Progenitor cell of endocrine pancreas (in vitro differentiated cells): Measurements from ENCODE around the gene MCM9. TPM values are rescaled to one million over a fixed set of nuclear protein-coding genes. Genes with fewer than 3 reads are reported as not detected.

Source experiments
- DNase-seq: peaks from one replicate; pipeline ENCODE4 v3.0.0; 2021; ENCODE audit warnings: low spot score; ENCODE audit not compliant: unreplicated experiment
- H3K27ac Mint-ChIP-seq: 2 replicates; pipeline ENCODE4 v1.8.0; 2021; ENCODE audit warnings: mild to moderate bottlenecking, moderate library complexity, mixed read lengths
- H3K27me3 Mint-ChIP-seq: 2 replicates; pipeline ENCODE4 v1.8.0; 2021; ENCODE audit warnings: mixed read lengths
- H3K36me3 Mint-ChIP-seq: 2 replicates; pipeline ENCODE4 v1.8.0; 2022; ENCODE audit warnings: mixed read lengths; ENCODE audit not compliant: insufficient read depth
- H3K4me1 Mint-ChIP-seq: 2 replicates; pipeline ENCODE4 v1.8.0; 2021; ENCODE audit warnings: low read depth, mixed read lengths
- H3K4me3 Mint-ChIP-seq: 2 replicates; pipeline ENCODE4 v1.8.0; 2021; ENCODE audit warnings: low read depth, mild to moderate bottlenecking, moderate library complexity, mixed read lengths
- H3K9me3 Mint-ChIP-seq: 2 replicates; pipeline ENCODE4 v1.8.0; 2021; ENCODE audit warnings: low read depth, mixed read lengths
- total RNA-seq: library from RNA; stranded (reverse); gene quantifications from 2 replicates; pipeline ENCODE4 v1.2.1, GENCODE V29; 2021
- TF ChIP-seq, protein P1 (sequence below): fragments of 200-600 bp; sonication (generic); IDR thresholded peaks from one replicate; pipeline ENCODE4 v1.5.0; 2021; ENCODE audit warnings: antibody characterized with exemption, mild to moderate bottlenecking; ENCODE audit not compliant: unreplicated experiment

The MCM9 gene
- total RNA-seq, 1 donor from 2014 or later: 24.7 TPM

DNA sequence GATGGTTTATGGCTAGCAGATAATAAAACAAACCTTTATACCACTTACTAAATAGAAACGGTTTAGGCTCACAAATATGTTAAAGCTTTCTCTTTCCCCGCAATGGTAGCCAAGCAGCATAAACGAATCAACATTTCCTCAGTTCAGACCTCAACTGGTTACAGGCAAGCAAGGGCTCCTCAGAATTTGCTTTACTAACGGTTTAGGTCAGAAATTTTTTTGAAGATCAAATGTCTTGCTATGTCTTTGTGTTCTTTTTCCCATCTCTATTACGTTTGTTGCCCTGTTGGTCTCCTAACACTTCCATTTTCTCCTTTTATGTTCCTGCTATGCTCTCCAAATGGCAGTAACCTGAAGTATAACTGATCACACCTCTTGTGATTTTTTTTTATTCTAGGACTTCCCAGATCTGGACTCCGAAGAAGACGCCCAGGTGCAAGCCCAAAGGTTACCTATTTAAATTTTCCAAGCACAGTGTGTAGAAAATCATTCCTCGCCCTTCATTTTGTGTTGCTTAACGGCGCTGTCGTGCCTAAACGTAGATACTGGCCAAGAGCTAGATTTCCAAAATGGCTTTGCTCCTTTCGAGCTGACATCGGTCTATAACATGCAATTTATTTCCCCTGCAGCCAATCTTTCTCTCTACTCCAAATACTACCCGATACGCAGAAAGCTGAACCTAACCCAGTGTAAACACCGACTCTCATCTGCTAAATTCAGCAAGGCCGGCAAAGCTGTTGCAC, 41.7 kb downstream of the MCM9 start:
- Mint-ChIP-seq H3K9me3 (no peaks in the 10 kb centered on the region), H3K36me3 (peaks cover 7% of the 10 kb centered on the region), H3K4me1 (peaks cover 26% of the 10 kb centered on the region), H3K27me3 (no peaks in the 10 kb centered on the region), H3K27ac (peak overlapping the region; percentile 97), H3K4me3 (peak overlapping the region; percentile 87)
- TF ChIP-seq, protein P1, sequence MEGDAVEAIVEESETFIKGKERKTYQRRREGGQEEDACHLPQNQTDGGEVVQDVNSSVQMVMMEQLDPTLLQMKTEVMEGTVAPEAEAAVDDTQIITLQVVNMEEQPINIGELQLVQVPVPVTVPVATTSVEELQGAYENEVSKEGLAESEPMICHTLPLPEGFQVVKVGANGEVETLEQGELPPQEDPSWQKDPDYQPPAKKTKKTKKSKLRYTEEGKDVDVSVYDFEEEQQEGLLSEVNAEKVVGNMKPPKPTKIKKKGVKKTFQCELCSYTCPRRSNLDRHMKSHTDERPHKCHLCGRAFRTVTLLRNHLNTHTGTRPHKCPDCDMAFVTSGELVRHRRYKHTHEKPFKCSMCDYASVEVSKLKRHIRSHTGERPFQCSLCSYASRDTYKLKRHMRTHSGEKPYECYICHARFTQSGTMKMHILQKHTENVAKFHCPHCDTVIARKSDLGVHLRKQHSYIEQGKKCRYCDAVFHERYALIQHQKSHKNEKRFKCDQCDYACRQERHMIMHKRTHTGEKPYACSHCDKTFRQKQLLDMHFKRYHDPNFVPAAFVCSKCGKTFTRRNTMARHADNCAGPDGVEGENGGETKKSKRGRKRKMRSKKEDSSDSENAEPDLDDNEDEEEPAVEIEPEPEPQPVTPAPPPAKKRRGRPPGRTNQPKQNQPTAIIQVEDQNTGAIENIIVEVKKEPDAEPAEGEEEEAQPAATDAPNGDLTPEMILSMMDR: no peak
- no peak for DNase-seq

- no peak for DNase-seq
- Mint-ChIP-seq H3K4me1 (peaks cover 21% of the 10 kb centered on the region), H3K27me3 (no peaks in the 10 kb centered on the region), H3K36me3 (peaks cover 4% of the 10 kb centered on the region), H3K9me3 (no peaks in the 10 kb centered on the region), H3K27ac (peak overlapping the region; percentile 97), H3K4me3 (peak overlapping the region; percentile 87)
- TF ChIP-seq, protein P1: no peak
These were observed 42.5 kb downstream of the MCM9 start for GRCh38 chr6:118892355-118892991.

GRCh38 chr6:118890997-118891790, 43.8 kb downstream of the MCM9 start:
- H3K27ac Mint-ChIP-seq: no peak overlapping the region
- TF ChIP-seq, protein P1: no peak
- H3K27me3 Mint-ChIP-seq: no peaks in the 10 kb centered on the region
- no peak overlapping the region for H3K4me3 Mint-ChIP-seq
- H3K36me3 Mint-ChIP-seq: peaks cover 4% of the 10 kb centered on the region
- DNase-seq: no peak
- H3K4me1 Mint-ChIP-seq: peaks cover 18% of the 10 kb centered on the region
- H3K9me3 Mint-ChIP-seq: no peaks in the 10 kb centered on the region

DNA sequence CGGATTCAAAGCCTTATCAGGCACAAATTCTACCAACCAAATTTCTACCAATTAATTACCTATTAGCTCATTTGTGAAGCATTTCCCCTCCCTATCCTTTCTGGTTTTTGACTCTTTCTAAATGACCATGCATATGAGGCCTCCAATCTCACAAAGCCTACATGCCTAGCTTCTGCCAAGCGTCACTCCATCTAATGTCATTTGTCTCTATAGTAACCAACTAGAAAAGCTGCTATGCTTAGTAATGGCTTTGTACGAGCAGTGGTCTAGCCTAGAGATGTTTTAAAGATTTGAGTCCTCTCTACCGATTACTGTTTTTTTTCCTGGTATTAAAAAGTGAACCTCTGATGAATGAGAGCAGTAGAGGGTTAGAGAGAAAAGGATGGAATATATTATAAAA, 45.8 kb downstream of the MCM9 start:
- Mint-ChIP-seq H3K4me1 (peaks cover 21% of the 10 kb centered on the region), H3K4me3 (no peak overlapping the region), H3K36me3 (peaks cover 4% of the 10 kb centered on the region), H3K27ac (no peak overlapping the region), H3K27me3 (no peaks in the 10 kb centered on the region), H3K9me3 (no peaks in the 10 kb centered on the region)
- TF ChIP-seq, protein P1: no peak
- no peak for DNase-seq

DNA sequence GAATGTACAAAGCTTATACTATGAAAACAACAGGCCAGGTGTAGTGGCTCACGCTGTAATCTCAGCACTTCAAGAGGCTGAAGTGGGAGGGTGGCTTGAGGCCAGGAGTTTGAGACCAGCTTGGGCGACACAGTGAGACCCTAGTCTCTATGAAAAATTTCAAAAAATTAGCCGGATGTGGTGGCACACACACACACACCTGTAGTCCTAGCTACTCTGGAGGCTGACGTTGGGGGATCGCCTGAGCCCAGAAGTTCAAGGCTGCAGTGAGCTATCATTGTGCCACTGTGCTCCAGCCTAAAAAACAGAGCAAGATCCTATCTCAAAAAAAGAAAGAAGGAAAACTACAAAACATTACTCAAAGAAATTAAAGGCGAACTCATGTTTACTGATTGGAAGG, 48.3 kb downstream of the MCM9 start:
- no peak for DNase-seq
- Mint-ChIP-seq H3K4me1 (peaks cover 12% of the 10 kb centered on the region), H3K4me3 (no peak overlapping the region), H3K27me3 (no peaks in the 10 kb centered on the region), H3K27ac (no peak overlapping the region), H3K36me3 (peaks cover 1% of the 10 kb centered on the region), H3K9me3 (no peaks in the 10 kb centered on the region)
- TF ChIP-seq, protein P1: no peak
